HEK293 (cell line): ENCODE data around the gene THEM4.

Experiments used
- CTCF ChIP-seq: fragments of 450-650 bp; formaldehyde crosslinking; IDR thresholded peaks from 2 replicates; pipeline ENCODE4 v1.5.1; 2016; ENCODE audit warnings: missing biosample characterization, missing genetic modification characterization
- MYNN ChIP-seq: fragments of 450-650 bp; formaldehyde crosslinking; IDR thresholded peaks from 2 replicates; pipeline ENCODE4 v1.5.1; 2016; ENCODE audit warnings: missing biosample characterization, missing genetic modification characterization, borderline replicate concordance
- PRDM6 ChIP-seq: fragments of 450-650 bp; formaldehyde crosslinking; IDR thresholded peaks from 2 replicates; pipeline ENCODE4 v1.5.1; 2017; ENCODE audit warnings: missing biosample characterization, missing genetic modification characterization
- ZBTB10 ChIP-seq: fragments of 450-650 bp; formaldehyde crosslinking; IDR thresholded peaks from 2 replicates; pipeline ENCODE4 v1.5.1; 2016; ENCODE audit warnings: missing biosample characterization, missing genetic modification characterization
- ZNF114 ChIP-seq: fragments of 450-650 bp; formaldehyde crosslinking; IDR thresholded peaks from 2 replicates; pipeline ENCODE4 v1.5.0; 2017; ENCODE audit warnings: missing biosample characterization, missing genetic modification characterization
- ZNF26 ChIP-seq: fragments of 450-650 bp; formaldehyde crosslinking; IDR thresholded peaks from 2 replicates; pipeline ENCODE4 v1.5.1; 2016; ENCODE audit warnings: missing biosample characterization, missing genetic modification characterization
- ZNF274 ChIP-seq, 2 experiments: fragments of 200-500 bp in 1 of 2; fragments of 450-650 bp in 1 of 2; sonication (Bioruptor generic) in 1 of 2; formaldehyde crosslinking in 1 of 2; IDR thresholded peaks; 2 replicates each; pipeline versions ENCODE4 v1.5.1 to v1.6.1; 2014 to 2016; ENCODE audit warnings: borderline replicate concordance in 1 of 2, inconsistent platforms in 1 of 2, low read length in 1 of 2, missing biosample characterization in 1 of 2, missing genetic modification characterization in 1 of 2
- ZNF311 ChIP-seq: fragments of 450-650 bp; formaldehyde crosslinking; IDR thresholded peaks from 2 replicates; pipeline ENCODE4 v1.5.1; 2017; ENCODE audit warnings: missing biosample characterization, missing genetic modification characterization, borderline replicate concordance
- ZNF416 ChIP-seq: fragments of 450-650 bp; formaldehyde crosslinking; IDR thresholded peaks from 2 replicates; pipeline ENCODE4 v1.5.1; 2016; ENCODE audit warnings: missing biosample characterization, missing genetic modification characterization
- ZNF449 ChIP-seq: fragments of 450-650 bp; formaldehyde crosslinking; IDR thresholded peaks from 2 replicates; pipeline ENCODE4 v1.5.1; 2017; ENCODE audit warnings: missing biosample characterization, mild to moderate bottlenecking, missing genetic modification characterization, moderate library complexity
- ZNF558 ChIP-seq: fragments of 450-650 bp; formaldehyde crosslinking; IDR thresholded peaks from 2 replicates; pipeline ENCODE4 v1.5.1; 2016; ENCODE audit warnings: missing biosample characterization, missing genetic modification characterization
- ZNF580 ChIP-seq: fragments of 450-650 bp; formaldehyde crosslinking; IDR thresholded peaks from 2 replicates; pipeline ENCODE4 v1.5.1; 2016; ENCODE audit warnings: missing biosample characterization, missing genetic modification characterization
- ZNF624 ChIP-seq: fragments of 450-650 bp; formaldehyde crosslinking; IDR thresholded peaks from 2 replicates; pipeline ENCODE4 v1.5.1; 2017; ENCODE audit warnings: missing biosample characterization, missing genetic modification characterization

GRCh38 chr1:151843398-151843797 is 65.9 kb downstream of the THEM4 start:
- TF ChIP-seq CTCF (tag by site-specific recombination) = no peak
- no peak for TF ChIP-seq ZNF311
- TF ChIP-seq ZNF26 (tag by site-specific recombination) = no peak
- no peak for TF ChIP-seq MYNN (tag by site-specific recombination)
- TF ChIP-seq ZNF114 (tag by site-specific recombination) = no peak
- no peak for TF ChIP-seq ZNF624 (tag by site-specific recombination)
- TF ChIP-seq ZNF274 (IDR thresholded peaks at IDR 0.05; ENCODE audit: low read length) = no peak
- TF ChIP-seq ZNF274 (tag by site-specific recombination; IDR thresholded peaks at IDR 0.05; ENCODE audit: borderline replicate concordance) = no peak
- no peak for TF ChIP-seq ZNF449
- TF ChIP-seq ZBTB10 = no peak
- TF ChIP-seq ZNF416 (tag by site-specific recombination) = no peak
- TF ChIP-seq ZNF558 = no peak
- no peak for TF ChIP-seq PRDM6 (tag by site-specific recombination)
- no peak for TF ChIP-seq ZNF580 (tag by site-specific recombination)
